GM21381 (cell line): Measurements from ENCODE around the gene KCNAB1.

ENCODE experiments used
- ATAC-seq: cut with Tn5 transposase; IDR thresholded peaks from one replicate; pipeline ENCODE4 v1.9.1; 2021; ENCODE audit warnings: mild to moderate bottlenecking, moderate library complexity; ENCODE audit not compliant: unreplicated experiment

The KCNAB1 gene

DNA sequence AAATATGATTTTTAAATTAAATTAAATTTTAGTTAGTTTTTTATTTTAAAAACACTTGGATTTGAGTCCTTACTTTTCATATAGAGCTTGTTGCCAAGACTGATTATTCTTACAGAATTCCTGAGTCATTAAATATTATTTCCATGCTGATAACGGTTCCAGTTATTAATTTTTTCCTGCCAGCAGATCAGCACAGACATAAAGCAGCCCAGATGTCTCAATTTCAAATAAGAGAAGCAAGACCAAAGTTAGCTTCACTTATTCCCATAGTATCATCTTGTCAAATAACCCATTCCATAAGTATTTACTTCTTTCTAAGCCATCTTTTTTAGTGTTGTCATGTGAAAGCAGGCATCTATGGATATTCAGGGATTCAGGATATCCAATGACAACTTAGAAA lies 359.2 kb downstream of the KCNAB1 start:
- ATAC-seq: no peak

DNA sequence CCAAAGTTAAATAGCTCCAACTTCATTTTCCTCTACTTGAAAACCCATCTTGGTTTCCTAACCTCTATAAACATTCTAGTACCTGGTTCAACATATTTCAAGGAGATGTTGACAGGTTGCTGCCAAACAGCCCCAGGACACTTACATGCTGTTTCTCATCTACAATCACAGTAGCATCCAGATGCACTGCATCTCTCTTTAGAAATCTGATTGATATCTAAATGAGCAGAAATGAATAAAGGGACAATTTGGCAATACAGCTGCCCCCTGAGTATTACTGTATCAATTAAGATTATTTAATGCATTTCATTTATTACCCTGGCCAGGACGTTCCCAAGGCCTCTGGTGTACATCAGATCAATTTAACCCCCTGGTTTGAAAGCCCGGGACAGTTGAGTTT lies 360.6 kb downstream of the KCNAB1 start:
- no peak for ATAC-seq

DNA sequence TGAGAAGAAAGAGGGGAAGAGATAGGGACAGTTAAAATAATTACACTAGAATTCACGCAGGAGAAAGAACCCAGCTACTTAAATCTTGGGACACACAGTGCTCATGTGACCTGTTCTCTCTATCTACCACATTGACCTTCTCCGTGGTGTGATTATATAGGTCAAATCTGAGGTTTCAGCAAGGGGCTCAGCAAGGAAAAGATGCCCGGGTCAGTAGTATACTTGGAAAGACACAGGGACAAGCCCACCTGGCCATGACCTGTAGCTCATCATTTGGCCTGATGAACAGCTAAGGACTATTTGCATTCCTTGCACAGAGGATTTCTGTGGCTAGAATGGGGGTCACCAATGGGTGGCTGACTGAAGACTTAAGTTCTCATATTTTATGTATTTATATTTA lies 362.6 kb downstream of the KCNAB1 start:
- ATAC-seq: no peak

DNA sequence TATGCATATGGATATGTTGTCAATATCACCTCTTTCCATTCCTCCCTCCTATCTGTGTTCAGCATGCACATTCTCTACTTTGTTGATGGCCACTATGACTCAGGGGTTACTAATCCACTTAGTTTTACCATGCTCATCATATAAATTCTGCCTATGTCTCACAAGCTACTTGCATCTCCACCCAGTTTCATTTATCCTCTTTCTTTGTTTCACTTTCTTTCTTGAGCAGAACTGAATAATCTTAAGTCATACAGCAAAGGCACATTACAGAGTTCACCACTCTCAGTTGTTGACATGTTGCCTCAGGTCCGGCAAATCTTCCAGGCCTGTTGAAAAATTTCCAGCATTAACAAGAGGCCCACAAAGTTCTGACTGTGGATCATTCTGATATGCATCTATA lies 363.0 kb downstream of the KCNAB1 start:
- peak; percentile 84 for ATAC-seq

DNA sequence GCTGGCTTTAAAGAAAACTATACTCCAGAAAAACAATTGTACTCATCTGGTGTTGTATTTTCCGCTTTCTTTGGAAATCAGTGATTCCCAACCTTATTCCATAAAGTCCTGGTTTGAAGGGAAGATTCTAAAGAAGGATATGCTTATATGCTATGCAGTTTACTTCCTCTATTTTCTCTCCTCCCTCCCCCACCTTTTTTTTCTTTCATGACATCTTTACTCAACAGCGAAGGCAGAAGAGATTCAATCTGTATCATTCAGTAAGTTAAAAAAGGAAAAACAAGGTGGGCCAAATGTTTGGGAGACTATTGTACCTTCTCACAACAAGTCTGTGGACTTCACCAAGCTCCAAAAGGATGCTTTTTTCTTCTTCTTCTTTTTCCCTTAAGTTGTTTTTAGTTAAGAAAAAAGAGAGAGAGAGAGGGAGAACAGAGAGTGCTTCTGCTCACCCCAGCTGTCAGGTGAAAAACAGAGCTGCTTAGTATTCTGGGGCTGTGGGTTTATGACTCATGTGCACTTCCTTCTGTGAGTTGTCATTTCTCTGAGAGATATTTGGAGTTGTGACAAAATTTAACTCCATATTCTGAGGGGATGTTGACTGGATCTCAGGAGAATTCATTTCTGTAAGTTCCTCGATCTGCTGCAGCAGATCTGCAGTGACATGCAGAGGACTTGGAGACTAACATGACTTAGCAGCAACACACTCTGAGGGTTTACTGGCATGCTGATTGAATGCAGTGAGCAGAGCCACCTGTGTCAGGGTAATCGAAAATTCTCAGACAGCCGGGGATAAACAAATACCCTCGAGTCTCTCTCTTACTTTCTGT lies 363.8 kb downstream of the KCNAB1 start:
- ATAC-seq: peak; percentile 82

DNA sequence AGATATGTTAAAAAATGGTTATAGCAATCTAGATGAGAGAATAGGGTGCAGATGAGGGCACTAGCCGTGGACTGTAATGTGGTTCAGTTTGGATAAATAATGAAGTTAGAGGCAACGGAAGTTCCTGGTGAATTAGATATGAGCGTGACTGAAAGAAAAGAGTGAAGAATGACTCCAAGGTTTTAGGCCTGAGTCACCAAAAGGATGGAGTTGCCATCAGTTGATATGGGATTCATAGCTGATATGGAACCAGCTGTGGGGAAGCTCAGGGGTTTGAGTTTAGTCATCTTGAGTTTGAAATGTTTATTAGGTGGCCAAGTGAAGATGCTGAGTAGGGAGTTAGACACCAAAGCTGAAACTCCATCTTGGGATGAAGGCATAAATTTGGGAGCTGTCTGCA lies 368.4 kb downstream of the KCNAB1 start:
- ATAC-seq: no peak

DNA sequence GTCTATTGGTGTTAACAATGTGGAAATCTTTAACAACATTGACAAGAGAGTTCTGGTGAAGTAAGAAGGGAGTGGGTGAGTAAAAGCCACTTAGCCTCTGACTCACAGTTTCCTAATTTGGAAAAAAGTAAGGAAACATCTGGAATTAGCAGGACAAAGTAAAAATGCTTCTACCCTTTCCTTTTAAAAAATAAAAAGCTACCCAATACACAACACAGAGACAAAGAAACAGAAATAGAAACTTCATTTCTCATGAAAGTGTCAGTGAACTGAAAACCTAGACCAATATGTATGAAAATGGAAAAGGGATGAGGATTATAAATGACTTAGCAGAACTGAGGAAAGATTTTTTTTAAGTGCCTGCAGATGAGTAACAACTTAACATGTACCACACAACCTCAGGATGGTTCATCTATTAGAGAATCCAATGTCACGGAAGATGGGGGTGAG lies 369.1 kb downstream of the KCNAB1 start:
- no peak for ATAC-seq

DNA sequence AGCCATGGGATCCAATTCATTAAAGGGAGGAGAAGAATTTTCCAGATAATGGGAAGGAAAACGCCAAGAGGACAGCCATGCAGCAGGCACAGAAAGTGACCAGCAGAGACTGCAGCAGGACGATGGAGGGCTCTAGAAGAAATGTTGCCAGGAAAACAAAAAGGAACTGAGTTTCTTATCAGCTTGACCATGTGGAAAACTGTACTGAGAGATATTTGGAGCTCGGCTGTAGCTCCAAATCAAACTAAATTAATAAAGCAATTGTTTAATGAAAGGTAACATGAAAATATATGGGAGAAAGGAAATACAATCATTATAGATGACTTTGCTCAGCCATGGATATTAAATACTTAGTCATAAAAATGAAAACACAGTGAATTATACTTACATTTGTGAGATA lies 370.8 kb downstream of the KCNAB1 start:
- ATAC-seq: no peak

DNA sequence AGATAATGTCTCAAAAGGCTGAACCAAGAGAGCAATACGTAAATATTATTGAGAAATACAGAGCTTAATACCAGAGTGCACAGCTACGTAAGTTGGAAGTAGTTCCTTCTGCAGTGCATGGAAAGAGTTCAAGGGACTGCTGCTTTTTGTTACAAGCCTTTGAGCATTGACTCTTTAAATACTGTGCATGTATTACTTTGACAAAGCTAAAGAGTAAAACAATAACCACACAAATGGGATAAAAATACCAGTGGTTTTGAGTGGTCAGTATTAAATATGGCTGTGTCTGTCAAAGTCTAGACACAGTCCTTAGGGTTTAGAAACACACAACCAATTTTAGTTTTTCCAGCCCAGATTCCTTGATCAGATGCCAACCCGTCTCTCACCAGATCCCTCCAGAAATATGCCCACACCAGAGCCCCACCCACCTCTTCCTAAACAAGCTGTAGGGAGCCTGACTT lies 372.5 kb downstream of the KCNAB1 start:
- no peak for ATAC-seq

DNA sequence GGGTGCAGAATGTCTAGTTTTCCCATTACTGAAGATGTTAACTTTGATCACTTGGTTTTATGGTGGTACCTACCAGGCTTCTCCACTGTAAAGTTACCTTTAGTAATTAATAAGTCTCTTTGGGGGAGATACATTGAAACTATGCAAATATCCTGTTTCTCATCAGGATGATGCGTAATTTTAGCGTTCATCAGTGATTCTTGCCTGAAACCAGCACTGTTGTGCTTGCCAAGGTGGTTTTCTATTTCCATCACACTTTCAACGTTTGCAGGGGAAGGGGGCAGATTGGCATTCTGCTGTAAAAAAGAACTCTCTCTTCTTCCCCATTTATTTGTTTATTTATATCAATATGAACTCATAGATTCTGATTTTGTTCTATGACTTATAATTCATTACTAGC lies 373.5 kb downstream of the KCNAB1 start:
- ATAC-seq: no peak

DNA sequence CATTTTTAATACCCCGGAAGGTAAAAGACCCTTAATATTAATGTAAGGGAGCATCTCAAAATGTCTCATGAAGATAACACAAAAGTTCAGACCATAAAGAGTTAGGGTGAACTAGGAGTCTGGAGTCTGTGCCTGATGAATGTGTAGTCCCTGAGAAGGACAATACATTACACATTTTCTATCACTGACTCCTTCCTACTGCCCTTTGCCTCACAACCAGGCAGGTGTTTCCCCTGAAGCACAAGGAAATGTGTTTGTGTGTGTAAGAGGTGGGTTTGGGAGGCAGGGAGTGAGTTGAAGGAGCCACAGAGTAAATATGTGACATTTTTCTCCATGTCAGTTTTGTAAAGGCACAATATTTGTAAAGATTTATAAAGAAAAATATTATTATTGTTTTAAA lies 375.4 kb downstream of the KCNAB1 start:
- ATAC-seq: no peak

DNA sequence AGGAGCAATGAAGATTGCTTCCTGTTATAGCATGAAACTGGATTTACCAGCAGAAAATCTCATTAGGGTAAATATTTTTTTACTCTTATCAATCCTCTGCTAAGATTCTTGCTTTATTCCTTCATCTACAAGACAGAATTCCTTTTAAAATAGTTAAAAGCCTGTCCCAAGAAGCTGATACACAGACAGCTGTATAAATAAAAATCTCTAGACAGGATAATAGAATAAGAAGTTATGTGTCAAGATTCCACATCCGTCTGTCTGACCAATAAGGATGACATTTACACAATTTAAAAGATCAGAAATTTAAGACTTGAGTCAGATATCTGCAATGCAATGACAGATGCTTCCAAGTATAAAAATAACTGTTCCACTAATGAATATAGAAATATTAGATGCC lies 376.9 kb downstream of the KCNAB1 start:
- no peak for ATAC-seq

DNA sequence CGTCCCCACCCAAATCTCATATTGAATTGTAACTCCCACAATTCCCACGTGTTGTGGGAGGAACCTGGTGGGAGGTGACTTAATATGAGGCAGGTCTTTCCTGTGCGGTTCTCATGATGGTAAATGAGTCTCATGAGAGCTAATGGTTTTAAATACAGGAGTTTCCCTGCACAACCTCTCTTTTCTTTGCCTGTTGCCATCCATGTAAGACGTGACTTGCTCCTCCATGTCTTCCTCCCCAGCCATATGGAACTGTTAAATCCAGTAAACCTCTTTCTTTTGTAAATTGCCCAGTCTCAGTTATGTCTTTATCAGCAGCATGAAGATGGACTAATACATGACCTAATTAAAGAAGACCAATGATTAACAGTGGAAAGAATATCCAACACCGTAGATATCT lies 377.9 kb downstream of the KCNAB1 start:
- ATAC-seq: no peak

DNA sequence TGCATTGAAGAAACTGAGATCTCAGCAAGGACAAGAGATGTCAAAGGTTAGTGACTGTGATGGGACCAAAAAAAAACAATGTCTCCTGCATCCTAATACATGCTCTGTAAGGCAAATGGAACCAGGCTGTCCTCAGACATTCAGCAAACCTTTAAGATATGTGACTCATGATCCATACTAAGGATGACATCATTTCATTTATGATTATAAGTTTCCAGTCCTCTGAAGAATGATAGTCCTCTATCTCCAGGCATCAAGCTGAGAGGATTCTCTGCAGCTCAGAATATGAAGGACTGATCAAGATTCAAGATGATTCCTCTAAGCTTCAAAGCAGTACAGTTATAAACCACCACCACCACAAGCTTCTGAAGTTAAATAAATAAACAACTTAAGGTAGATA lies 386.9 kb downstream of the KCNAB1 start:
- no peak for ATAC-seq

DNA sequence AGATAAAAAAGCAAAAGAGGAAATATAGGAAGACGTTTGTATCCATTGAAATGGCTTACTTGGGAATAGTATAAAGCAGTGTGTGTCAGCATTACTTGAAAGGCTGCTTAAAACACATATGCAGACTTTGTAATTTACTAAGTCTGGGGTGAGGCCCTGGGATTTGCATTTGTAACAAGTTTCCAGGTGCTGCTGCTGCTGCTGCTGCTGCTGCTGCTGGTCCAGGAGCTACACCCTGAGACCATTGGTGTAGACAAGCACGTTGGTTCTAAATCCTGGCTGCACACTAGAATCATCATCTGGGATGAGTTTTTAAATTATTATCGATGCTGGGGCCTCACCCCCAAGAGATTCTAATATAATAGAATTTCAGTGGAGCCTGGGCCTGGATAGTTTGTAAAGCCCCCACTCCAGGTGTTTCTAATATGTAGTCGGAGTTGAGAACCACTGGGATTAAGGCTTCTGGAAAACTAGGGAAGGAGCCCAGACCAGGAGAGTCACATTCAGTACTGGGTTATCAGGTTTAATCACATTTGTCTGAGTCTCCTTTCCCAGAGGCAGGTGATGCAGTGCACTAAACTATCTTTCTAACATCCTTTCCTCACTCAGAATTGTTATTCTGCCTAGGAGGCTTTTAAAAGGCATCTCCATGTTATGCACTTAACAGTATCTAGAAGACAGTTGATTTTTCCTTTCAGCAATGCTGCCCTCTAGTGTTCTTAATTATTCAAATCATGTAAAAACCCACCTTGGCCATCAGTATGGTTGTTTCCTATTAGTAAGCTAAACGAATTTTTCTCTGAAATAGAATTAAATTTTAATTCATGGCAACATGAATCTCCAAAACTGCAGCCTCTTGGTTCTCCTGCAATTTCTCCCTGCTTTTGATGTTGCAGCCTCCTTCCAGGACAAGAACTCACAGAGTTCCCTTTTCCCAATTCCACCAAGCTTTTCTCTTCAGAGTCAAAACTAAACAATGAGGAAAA lies 389.1 kb downstream of the KCNAB1 start:
- no peak for ATAC-seq

DNA sequence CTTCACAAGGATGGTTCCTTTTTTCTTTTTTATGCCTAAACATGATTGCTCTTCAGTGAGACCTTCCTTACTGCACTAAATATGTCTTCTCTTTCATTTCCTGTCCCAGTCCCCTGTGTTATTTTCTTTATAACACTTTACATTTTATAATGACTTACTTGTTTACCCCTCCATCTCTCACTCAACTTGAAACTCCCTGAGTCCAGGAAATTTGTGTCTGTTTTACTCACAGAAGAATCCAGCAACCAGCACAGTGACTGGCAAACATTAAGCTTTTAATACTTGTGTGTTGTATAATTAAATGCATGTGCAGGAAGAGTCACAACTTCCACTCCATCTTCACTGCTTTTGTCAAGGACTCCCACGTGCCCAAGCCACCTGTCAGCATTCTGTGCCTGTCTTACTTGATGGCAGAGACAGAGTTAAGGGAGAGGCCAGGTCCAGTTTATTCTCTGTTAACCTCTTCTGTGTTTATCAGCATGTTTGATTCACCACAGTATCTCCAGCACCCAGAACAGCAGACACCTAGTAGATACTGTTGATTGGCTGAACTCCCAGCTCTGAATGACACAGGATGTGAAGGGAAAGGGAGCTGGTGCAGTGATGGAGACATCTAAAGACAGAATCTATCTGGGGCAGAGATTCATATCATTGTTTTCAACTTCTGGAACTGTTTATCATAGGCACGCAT lies 391.8 kb downstream of the KCNAB1 start:
- ATAC-seq: no peak

DNA sequence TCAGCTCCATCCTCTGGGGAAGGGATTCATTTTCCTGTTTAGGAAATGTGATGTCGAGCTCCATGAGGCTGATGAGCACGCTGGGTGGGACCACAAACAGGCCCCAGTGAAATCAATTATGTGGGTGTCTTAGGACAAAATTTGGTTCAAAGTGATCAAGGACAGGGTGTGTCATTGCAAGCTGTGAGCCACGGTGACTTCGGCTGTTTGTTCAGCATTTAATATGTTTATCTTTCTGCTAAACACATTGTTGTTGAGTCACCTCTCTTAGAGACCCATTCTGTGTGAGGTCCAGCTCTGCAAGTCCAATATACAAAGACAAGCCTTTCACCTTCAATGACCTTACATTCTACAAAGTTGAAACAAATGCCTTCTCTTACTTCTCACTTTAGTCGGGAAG lies 393.2 kb downstream of the KCNAB1 start:
- ATAC-seq: no peak

DNA sequence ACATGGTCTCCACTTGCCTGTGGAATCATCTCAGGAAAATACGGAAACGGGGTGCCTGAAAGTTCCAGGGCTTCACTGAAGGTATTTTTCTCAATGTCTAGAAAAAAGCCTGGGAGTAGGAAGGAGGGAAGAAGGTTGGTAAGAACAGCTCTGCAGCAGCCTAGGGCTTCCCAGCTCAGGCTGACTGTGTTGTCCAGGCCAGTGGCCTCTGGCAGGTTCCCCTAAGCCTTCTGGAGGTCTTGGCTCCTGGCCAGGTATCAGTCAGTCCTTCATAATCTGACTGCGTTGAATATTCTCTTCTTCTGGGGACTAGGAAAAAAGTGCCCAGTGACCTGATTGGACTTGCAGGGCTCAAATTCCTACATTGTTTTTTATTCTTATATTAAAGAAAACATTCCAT lies 395.9 kb downstream of the KCNAB1 start:
- ATAC-seq: no peak

DNA sequence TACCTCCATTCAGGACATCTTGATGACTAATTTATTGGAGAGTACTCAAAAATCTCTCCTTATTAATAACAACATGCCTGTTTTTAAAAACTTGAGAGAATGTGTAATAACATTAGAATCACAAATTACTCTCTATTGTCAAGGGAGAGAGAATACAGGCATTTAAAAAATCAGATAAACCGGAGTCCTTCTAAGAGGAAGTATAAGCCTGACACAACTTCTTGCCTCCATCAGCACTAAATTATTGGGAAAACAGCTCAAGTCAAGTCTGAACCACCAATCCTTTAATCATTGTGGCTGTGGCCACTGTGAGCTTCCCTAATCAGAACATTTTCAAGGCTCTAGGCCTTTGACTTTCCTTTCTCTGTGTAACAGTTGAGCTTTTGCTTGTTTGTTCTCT lies 396.6 kb downstream of the KCNAB1 start:
- no peak for ATAC-seq

DNA sequence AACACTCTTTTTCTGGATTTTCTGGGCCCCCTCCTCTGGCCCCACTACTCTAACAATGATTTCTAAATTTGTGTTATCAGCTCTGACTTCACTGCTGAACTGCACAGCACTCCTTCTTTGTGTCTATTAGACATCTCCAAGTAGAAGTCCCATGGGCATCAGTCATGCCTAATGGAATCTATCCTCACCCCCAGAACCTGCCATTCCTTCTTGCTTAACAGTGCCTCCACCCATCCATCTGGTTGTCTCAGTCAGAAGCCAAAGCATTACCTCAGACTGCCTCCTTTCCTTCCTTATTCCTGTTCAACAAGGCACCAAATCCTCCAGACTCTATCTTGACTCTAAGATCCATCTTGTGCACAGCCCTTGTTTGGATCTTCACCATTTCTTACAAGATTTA lies 398.3 kb downstream of the KCNAB1 start:
- ATAC-seq: no peak

DNA sequence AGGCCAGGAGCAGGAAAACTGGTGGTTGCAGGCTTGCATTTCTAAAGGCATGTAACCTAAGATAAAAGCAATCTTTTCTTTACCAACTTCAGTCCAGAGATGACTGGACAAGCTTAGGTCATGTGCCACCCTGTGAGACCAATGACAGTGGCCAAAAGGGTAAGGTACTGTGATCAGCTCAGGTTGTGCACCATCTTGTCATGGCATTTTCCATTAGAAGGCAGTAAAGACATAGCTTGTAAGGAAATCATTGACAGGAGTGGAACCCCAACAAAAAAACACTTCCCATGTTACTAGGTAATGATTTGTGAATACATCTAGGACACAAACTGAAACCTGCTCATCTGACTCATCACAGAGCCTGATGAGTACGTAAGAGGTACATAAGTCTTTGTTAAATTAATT lies 399.4 kb downstream of the KCNAB1 start:
- peak; percentile 81 for ATAC-seq
